Measurements from ENCODE around the gene ERICH2. TPM values are rescaled to one million over a fixed set of nuclear protein-coding genes. Genes with fewer than 3 reads are reported as not detected.

Gene ERICH2
- total RNA-seq = 1.2 and 1.3 TPM in 2 replicates

GRCh38 chr2:170770008-170770605 lies at the start of gene ERICH2:
TSS of gene ERICH2 (plus strand) at chr2:170770378. CDS start at chr2:170770682, 304 bp downstream.

DNA sequence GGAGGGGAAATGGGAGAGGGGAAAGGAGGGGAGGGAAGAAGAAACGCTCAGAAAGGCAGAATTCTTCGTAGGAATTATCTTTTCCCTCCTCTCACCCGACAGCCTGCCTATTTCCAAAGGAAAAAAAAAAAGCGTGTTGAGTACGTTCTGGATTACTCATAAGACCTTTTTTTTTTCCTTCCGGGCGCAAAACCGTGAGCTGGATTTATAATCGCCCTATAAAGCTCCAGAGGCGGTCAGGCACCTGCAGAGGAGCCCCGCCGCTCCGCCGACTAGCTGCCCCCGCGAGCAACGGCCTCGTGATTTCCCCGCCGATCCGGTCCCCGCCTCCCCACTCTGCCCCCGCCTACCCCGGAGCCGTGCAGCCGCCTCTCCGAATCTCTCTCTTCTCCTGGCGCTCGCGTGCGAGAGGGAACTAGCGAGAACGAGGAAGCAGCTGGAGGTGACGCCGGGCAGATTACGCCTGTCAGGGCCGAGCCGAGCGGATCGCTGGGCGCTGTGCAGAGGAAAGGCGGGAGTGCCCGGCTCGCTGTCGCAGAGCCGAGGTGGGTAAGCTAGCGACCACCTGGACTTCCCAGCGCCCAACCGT lies 46.4 kb downstream of the ERICH2 start, which contains the start of gene GAD1:
Gene GAD1 (plus strand): TSS at position 384 of the 589 bp plus-strand sequence. CDS start 1,705 bp downstream, outside the sequence.

Other genes with a start within 250 kb of the ERICH2 start
- not detected in 2 replicates for gene SP5, start 55.0 kb upstream of the ERICH2 start, total RNA-seq
- 0.09 and 0.28 TPM in 2 replicates for gene GAD1, start 46.5 kb downstream of the ERICH2 start, total RNA-seq
- 25.6 and 38.5 TPM in 2 replicates for gene GORASP2, start 158.9 kb downstream of the ERICH2 start, total RNA-seq

Measured in smooth muscle cell of bladder (primary cell).